GM12892 (cell line): ENCODE results near the gene MAP1LC3C. TPM values are rescaled to one million over a fixed set of nuclear protein-coding genes. Genes with fewer than 3 reads are reported as not detected.

Experiments
- DNase-seq: peaks from one replicate; pipeline ENCODE4 v3.0.0; 2011; ENCODE audit not compliant: insufficient read length
- FAIRE-seq: peaks from 2 replicates; lab custom pipeline; 2011; peaks lifted over from hg19 to GRCh38; lab: Jason Lieb, UNC
- POLR2A ChIP-seq: IDR thresholded peaks from 2 replicates; pipeline ENCODE4 v1.6.1; 2011; ENCODE audit warnings: low read depth, low read length, control low read depth
- POLR2AphosphoS5 ChIP-seq: IDR thresholded peaks from 2 replicates; pipeline ENCODE4 v1.6.1; 2011; ENCODE audit warnings: low read depth, low read length, control low read depth
- TAF1 ChIP-seq: IDR thresholded peaks from 2 replicates; pipeline ENCODE4 v1.6.1; 2011; ENCODE audit warnings: low read depth, mild to moderate bottlenecking, control low read depth, low read length, borderline replicate concordance
- polyA plus RNA-seq: library from polyadenylated mRNA; unstranded; fragments of >200 nt; gene quantifications from one replicate; pipeline ENCODE4 v1.2.1, GENCODE V29; 2012; ENCODE audit warnings: missing spikeins, inconsistent platforms; ENCODE audit not compliant: missing spikeins

The MAP1LC3C gene
- not detected for polyA plus RNA-seq

DNA sequence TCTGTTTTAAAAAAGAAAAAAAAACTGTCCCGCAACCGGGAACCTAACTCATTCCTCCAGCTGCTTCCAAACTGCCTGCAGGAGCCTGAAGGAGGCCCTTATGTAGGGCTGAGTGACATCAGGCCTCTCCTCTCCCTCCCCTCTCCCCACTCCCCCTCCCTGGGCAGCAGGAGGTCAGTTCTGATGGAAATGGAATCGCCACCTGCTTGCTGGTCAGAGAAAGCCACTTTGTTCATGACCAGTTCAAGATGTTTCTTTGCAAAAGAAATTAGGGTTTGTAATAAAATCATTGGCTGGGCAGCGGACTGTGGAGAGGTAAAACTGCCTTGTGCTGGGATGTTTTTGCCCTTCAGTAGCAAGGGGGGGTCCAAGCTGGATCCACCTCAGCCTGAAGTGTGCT lies at the start of gene MAP1LC3C:
MAP1LC3C (minus strand) TSS at position 73 of the 400 bp plus-strand sequence. CDS start 90 bp downstream, outside the sequence.
- DNase-seq (no peak), FAIRE-seq (no peak)
- no peak for TF ChIP-seq POLR2A
- no peak for TF ChIP-seq TAF1
- no peak for TF ChIP-seq POLR2AphosphoS5

DNA sequence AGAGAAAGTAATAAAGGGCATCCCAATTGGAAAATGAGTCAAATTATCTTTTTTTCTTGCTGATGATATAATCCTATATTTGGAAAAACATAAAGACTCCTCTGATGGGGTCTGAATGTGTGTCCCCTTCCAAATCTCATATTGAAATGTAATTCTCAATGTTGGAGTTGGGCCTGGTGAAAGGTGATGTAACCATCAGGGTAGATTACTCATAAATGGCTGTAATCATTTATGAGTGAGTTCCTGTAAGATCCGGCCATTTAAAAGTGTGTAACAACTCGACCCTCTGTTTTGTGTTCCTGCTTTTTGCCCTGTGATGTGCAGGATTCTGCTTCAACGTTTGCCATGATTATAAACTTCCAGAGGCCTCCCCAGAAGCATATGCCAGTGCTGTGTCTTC lies 44.3 kb upstream of the MAP1LC3C start:
- TF ChIP-seq TAF1 (no peak), POLR2A (no peak)
- DNase-seq (no peak), FAIRE-seq (no peak)

DNA sequence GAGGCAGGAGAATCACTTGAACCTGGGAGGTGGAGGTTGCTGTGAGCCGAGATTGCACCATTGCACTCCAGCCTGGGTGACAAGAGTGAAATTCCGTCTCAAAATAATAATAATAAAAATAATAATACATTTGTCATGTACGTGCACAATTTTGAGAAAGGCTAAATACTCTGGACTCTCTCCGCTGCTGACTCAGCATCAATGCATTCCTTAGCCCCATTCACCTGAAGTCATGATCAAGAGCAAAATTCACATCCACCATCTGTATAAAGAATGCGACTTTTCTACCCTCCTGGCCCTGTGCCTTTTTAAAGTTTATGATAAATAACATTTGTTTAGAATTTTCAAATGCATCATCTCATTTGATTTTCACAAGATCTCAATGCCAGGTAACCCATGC lies 35.5 kb upstream of the MAP1LC3C start:
- TF ChIP-seq POLR2A (no peak), TAF1 (no peak), POLR2AphosphoS5 (no peak)
- no peak for FAIRE-seq
- no peak for DNase-seq

DNA sequence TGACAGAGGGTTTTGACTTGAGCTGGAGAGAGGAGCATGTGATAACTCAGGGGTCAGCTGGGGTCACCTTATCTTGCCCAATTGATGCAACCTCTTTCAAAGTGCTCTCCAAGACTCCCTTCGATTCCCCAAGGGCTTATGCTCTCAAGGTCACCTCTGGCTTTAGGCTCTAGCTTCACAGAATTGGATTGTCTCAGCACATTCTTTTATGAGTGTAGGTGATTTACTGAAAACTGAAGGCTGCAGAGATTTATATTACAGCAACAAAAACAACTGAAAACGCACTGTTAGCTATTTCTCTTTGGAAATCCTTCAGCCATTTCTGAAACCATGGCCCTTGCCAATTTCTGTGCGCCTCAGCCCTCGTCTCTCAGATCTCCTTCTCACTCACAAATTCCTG lies 34.5 kb upstream of the MAP1LC3C start:
- FAIRE-seq (no peak), DNase-seq (no peak)
- no peak for TF ChIP-seq TAF1
- TF ChIP-seq POLR2A, result no peak
- TF ChIP-seq POLR2AphosphoS5, result no peak

DNA sequence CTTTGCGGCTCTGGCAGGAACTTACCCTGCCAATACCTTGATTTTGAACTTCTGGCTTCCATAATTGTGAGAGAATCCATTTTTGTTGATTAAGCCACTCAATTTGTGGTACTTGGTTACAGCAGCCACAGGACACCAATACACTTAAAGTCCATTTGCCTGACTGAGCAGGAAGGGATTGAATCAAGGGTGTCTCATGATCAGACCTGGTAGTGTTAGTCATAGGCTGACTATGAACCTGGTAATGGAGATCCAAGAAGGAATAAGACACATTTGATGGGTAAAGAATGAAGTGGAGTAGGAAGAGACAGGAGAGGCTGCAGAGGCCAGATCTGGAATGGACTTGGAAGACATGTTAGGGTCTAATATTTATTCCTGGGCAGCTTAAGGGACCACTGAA lies 31.2 kb upstream of the MAP1LC3C start:
- DNase-seq (no peak), FAIRE-seq (no peak)
- TF ChIP-seq POLR2AphosphoS5 (no peak), TAF1 (no peak), POLR2A (no peak)

DNA sequence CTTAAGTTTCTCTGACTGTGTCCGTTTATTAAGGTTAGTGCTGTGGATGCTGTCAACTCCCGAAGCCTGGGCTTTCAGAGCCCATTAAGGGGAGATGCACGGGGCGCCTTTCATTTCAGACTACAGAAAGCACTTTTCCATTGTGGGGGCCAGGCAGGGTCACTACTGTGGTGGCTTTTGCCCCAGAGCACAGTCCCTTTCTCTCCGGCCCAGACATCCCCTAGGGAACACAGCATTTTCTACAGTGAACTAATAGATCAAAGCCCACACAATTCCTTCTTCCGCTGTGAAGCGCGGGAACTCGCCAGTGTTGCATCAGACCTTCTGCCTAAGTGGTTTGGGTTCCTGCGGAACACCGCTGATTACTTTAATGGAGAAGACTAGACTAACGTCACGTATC lies 26.8 kb upstream of the MAP1LC3C start:
- FAIRE-seq (no peak), DNase-seq (no peak)
- TF ChIP-seq POLR2A, result no peak
- TF ChIP-seq TAF1, result no peak
- TF ChIP-seq POLR2AphosphoS5, result no peak

DNA sequence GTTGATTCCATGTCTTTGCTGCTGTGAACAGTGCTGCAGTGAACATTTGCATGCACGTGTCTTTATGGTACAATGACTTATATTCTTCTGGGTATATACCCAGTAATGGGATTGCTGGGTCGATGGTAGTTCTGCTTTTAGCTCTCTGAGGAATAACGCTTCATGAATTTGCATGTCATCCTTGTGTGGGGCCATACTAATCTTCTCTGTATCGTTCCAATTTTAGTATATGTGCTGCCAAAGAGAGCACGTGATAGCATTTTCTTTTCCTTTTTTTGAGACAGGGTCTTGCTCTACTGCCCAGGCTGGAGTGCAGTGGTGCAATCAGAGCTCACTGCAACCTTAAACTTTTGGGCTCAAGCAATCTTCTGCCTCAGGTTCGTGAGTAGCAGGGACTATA lies 24.9 kb upstream of the MAP1LC3C start:
- no peak for DNase-seq
- no peak for FAIRE-seq
- TF ChIP-seq TAF1 (no peak), POLR2A (no peak), POLR2AphosphoS5 (no peak)

DNA sequence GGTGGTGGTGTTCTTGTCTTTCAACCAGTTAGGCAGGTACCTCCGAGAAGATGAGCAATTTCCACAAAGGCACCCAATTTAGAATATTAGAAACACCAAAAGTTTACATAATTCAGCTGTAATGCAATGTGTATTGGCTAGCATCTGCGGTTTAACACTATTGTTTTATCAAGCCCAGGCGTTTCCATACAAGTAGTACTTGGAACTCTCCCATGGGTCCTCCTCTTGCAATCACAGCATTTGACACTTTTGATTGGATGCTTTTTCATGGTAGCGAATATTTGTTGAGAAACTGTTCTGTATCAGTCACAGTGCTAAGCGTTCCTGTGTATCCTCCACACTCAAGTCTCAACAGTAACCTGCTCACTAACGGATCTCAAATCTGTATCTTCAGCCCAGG lies 20.1 kb upstream of the MAP1LC3C start:
- FAIRE-seq, result no peak
- TF ChIP-seq POLR2AphosphoS5, result no peak
- no peak for TF ChIP-seq POLR2A
- no peak for TF ChIP-seq TAF1
- no peak for DNase-seq

DNA sequence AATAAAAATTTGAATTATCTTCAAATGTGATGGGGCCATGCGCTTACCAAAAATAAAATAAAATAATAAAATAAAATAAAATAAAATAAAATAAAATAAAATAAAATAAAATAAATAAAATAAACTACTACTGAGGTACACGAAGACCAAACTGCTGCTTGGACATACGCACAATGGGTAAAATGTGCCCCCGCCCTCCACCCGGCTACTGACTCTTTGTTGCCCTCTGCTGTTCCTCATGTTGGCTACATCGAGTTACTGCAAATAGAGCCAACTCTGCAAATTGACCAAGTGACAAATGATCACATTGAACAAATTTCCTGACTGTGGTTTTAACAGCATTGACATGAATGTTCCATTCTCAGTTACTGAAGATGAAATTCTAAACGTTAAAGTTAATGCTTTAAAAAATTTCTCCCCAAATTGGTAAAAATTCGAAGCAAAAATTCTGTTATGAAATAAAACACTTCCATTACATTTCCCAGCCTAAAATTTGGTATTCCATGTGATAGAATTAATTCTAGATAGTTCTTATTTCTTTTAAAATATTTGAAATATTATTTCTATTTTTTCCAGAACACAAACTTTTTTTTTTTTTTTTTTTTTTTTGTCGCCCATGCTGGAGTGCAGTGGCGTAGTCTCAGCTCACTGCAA lies 18.8 kb upstream of the MAP1LC3C start:
- FAIRE-seq (peak; percentile 63), DNase-seq (peak; percentile 26)

DNA sequence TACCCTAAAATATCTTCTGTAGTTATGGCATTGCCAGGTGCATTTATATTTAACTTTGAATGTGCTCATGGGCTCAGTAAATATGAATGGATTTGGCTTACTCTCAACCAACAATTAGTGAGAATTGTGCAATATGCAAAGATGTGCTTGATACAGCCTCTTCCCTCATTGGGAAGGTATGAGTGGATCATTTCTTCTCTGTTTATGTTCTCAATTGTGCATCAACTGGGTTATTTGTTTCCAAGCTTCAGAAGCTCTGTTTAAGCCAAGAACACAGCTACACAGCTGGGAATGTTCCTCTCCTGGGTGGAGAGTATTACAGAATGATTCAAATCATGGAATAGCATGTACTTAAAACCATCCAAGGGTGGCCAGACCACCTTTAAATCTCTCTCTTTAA lies 17.6 kb upstream of the MAP1LC3C start:
- FAIRE-seq, result peak; percentile 5
- no peak for DNase-seq
- TF ChIP-seq POLR2AphosphoS5 (no peak), POLR2A (no peak), TAF1 (no peak)

More for the DNA sequence above, 18.8 kb upstream of the MAP1LC3C start:
- no peak for TF ChIP-seq TAF1
- TF ChIP-seq POLR2A, result no peak
- no peak for TF ChIP-seq POLR2AphosphoS5

DNA sequence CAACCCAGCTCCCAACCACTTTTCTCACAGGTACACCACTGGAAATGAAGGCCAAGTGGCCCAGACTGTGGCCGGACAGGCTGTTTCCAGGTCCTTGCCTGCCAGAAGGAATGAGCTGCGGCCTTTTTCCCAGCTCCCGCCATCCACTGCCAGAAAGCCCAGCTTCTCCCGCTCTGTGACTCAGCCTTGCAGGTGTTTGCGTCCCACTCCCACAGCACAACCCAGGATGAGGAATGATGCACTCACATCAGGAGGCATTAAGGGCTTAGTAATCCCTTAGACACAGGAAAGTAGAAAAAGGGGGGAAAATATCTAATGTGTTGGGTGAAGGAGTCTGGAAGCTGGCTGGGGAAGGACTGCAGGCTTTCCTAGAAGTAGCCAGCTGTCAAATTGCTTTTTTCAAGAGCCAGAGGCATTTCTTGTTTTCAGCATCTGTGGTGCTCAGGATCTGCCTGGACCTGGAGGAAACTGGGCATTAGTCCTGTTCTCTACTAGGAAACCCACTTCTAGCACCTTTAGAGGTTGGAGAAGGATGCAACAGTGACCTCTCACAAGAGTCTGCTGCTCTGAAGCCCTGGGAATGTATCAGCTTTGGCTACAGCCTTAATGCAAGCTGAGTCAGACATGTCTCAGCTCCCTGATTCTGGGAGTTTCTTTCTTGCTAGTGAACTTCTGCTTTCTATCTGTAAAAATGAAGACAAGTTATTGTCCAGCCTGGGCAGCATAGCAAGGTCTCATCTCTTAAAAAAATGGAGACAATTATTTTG lies 13.2 kb upstream of the MAP1LC3C start:
- TF ChIP-seq TAF1, result no peak
- TF ChIP-seq POLR2AphosphoS5, result no peak
- no peak for TF ChIP-seq POLR2A
- DNase-seq, result no peak
- FAIRE-seq, result no peak
